Thoracic aorta (tissue), 2 donors: ENCODE results near the gene P4HA2. TPM values are rescaled to one million over a fixed set of nuclear protein-coding genes. Genes with fewer than 3 reads are reported as not detected.
A peak's percentile ranks its signal among the peaks of the same experiment; 100 is the strongest.

Experiments
- ATAC-seq: fragments of 150-250 bp; one replicate; pipeline ENCODE4 v1.8.0; 2017; ENCODE audit warnings: low read depth; ENCODE audit not compliant: insufficient number of reproducible peaks, low FRiP score
- DNase-seq: peaks from one replicate; pipeline ENCODE4 v3.0.0-alpha.2; 2020; ENCODE audit warnings: low spot score
- H3K27ac ChIP-seq, 2 donors: fragments of 200-600 bp; sonication (generic); 1 replicate in 1 of 2; 2 replicates in 1 of 2; pipeline ENCODE4 v1.5.1; 2016; ENCODE audit warnings: mild to moderate bottlenecking in 2 of 2, moderate library complexity in 2 of 2
- H3K27me3 ChIP-seq: fragments of 200-600 bp; sonication (generic); replicated peaks from 2 replicates; pipeline ENCODE4 v1.6.0; 2016; ENCODE audit warnings: mild to moderate bottlenecking; ENCODE audit not compliant: insufficient read depth
- H3K36me3 ChIP-seq: fragments of 200-600 bp; sonication (generic); one replicate; pipeline ENCODE4 v1.5.1; 2016
- H3K4me1 ChIP-seq, 2 donors: fragments of 200-600 bp; sonication (generic); 1 replicate in 1 of 2; 2 replicates in 1 of 2; pipeline versions ENCODE4 v1.5.1 to v1.6.0; 2016; ENCODE audit warnings: low read depth in 2 of 2, mild to moderate bottlenecking in 1 of 2; ENCODE audit not compliant: control insufficient read depth in 1 of 2
- H3K4me3 ChIP-seq: fragments of 200-600 bp; sonication (generic); 2 replicates; pipeline ENCODE4 v1.5.1; 2016; ENCODE audit warnings: mild to moderate bottlenecking
- H3K9me3 ChIP-seq: fragments of 200-600 bp; sonication (generic); 2 replicates; pipeline ENCODE4 v1.5.1; 2016
- total RNA-seq, 2 donors: library from RNA; depleted of rRNA; stranded (reverse); fragments of >200 nt; gene quantifications; one replicate each; pipeline versions ENCODE4 v1.1.0 to v1.2.3, GENCODE V29; 2016
- TF ChIP-seq, protein P1 (sequence below): fragments of 200-600 bp; sonication (generic); IDR thresholded peaks from one replicate; pipeline ENCODE4 v1.5.1; 2019; ENCODE audit warnings: antibody characterized with exemption

Gene P4HA2
- total RNA-seq, 2 donors from 2014 or later = 31.3 to 47.7 TPM

DNA sequence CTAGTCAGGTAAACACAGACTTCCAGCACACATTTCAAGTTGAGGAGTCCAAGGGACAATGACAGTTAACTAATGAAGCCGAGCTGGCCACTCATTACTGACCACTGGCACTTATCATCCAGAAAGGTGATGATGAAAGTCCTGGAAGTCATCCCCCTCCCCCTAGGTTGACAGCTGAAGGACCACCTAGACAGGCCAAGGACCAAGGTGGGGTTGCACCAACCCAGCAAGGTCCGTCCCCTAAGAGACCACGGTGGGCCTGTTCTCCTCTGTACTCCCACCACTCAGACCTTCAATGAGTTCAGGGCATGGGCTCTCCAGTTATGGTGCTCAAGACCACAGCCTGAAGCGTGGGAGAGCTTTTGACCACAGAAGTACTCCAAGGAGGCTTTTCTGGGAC, 13.2 kb downstream of the P4HA2 start:
- TF ChIP-seq, protein P1, sequence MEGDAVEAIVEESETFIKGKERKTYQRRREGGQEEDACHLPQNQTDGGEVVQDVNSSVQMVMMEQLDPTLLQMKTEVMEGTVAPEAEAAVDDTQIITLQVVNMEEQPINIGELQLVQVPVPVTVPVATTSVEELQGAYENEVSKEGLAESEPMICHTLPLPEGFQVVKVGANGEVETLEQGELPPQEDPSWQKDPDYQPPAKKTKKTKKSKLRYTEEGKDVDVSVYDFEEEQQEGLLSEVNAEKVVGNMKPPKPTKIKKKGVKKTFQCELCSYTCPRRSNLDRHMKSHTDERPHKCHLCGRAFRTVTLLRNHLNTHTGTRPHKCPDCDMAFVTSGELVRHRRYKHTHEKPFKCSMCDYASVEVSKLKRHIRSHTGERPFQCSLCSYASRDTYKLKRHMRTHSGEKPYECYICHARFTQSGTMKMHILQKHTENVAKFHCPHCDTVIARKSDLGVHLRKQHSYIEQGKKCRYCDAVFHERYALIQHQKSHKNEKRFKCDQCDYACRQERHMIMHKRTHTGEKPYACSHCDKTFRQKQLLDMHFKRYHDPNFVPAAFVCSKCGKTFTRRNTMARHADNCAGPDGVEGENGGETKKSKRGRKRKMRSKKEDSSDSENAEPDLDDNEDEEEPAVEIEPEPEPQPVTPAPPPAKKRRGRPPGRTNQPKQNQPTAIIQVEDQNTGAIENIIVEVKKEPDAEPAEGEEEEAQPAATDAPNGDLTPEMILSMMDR = no peak
- Histone ChIP-seq H3K9me3 (no peaks in the 10 kb centered on the region), H3K4me3 (no peak overlapping the region), H3K4me1 (peaks cover 10 to 40% of the 10 kb centered on the region in 2 donors), H3K27ac (peak overlapping the region; percentile 96 to 97), H3K27me3 (no peaks in the 10 kb centered on the region), H3K36me3 (peaks cover 34% of the 10 kb centered on the region)
- ATAC-seq (no peak), DNase-seq (no peak)

DNA sequence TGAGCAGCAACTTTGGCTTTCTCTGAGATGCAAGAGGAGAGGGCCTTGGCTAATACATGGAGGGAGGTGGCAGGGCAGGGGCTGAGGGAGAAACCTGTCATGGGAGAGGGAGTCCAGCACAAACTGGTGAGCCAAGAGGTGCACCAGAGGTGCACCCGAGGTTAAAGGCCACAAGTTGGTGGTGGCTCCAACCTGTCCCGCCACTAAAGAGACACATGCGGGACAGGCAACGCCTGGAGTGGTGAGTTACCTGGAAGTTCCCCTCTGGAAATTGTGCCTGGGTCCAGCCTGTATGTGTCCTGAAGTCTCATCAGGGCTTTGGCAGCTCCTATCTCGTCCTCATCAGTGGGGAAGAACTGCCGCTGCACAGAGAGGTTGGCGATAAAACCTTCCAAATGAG, 14.0 kb downstream of the P4HA2 start:
- H3K27ac ChIP-seq = peak overlapping the region in 1 of 2 donors; percentile 96

DNA sequence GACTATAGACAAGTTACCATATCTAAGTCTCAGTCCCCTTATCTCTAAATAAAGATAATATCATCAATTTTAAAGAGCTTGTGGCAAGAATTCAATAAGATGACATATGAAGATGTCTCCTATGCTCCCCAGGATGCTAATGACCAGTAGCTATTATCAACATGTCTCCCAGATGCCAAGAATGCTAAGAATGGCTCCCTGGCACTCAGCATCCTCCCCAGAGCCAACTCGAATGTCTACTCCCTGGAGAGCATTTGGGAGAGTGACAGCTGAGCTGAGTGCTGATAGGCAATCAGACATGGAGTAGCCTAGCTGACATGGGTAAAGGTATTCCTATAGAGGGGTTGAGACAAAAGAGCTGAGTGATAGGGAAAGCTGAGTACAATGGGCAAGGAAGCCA, 15.9 kb downstream of the P4HA2 start:
- ATAC-seq = no peak
- TF ChIP-seq, protein P1 = no peak

More for the DNA sequence above, 14.0 kb downstream of the P4HA2 start:
- H3K4me1 ChIP-seq = peaks cover 10 to 33% of the 10 kb centered on the region in 2 donors
- no peaks in the 10 kb centered on the region for H3K9me3 ChIP-seq
- TF ChIP-seq, protein P1 = no peak
- DNase-seq (no peak), ATAC-seq (no peak)
- no peaks in the 10 kb centered on the region for H3K27me3 ChIP-seq
- no peak overlapping the region for H3K4me3 ChIP-seq
- H3K36me3 ChIP-seq = peaks cover 40% of the 10 kb centered on the region

DNA sequence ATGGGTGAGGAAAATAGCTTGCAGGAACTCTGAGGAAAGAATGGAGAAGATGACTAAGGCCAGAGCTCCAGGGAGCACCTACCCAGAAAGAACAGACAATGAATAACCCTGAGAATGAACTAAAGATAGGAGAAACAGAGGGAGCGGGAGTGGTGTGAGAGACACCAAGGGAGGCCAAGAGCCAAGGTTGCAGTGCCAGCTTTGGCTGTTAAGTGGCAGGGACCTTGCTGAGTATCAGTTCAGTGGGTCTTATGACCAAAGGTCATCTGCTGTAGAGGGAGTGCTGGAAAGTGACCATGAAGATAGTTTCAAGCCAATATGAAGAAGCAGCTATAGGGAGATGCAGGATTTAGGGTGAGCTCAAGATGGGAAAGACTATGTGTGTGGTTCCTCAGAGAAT, 16.7 kb downstream of the P4HA2 start:
- no peak overlapping the region for H3K27ac ChIP-seq
- TF ChIP-seq, protein P1 = no peak
- H3K4me3 ChIP-seq = no peak overlapping the region
- DNase-seq (no peak), ATAC-seq (no peak)
- H3K9me3 ChIP-seq = no peaks in the 10 kb centered on the region
- H3K4me1 ChIP-seq = peaks cover 18 to 36% of the 10 kb centered on the region in 2 donors
- no peaks in the 10 kb centered on the region for H3K27me3 ChIP-seq
- H3K36me3 ChIP-seq = peaks cover 51% of the 10 kb centered on the region

More for the DNA sequence above, 15.9 kb downstream of the P4HA2 start:
- no peaks in the 10 kb centered on the region for H3K9me3 ChIP-seq
- H3K36me3 ChIP-seq = peaks cover 51% of the 10 kb centered on the region
- no peaks in the 10 kb centered on the region for H3K27me3 ChIP-seq
- no peak for DNase-seq
- peaks cover 11 to 33% of the 10 kb centered on the region in 2 donors for H3K4me1 ChIP-seq
- H3K4me3 ChIP-seq = no peak overlapping the region
- H3K27ac ChIP-seq = no peak overlapping the region

DNA sequence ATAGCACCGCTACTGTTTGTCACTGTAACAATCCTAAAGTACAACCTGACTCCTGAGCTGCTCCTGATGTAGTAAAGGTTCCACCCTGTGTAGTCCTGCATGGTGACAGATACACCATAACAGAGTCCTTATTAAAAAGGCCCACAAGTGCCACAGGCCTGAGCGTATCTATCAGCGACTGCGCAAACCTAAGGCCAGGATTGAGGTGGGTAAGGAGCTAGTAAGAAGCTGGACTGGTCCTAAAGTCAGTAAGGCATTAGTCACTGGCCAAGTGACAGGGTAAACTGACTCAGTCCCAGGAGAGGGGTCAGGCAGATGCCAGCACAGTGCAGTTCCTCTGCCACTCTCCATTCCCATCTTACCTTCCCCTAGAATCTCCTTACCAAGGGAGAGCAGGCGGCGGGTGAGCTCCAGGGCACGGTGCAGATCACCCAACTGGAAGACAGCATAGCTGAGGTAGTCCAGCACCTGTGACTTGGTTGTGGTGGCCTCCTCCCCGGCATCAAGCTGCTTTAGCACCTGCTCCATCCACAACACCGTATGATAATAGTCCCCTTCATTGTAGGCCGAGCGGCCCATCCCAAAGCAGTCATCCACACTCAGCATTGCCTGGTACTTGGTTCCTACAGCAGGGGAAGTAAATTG, 17.6 kb downstream of the P4HA2 start:
- ATAC-seq (no peak), DNase-seq (no peak)
- H3K4me3 ChIP-seq = no peak overlapping the region
- TF ChIP-seq, protein P1 = no peak
- peaks cover 51% of the 10 kb centered on the region for H3K36me3 ChIP-seq
- H3K9me3 ChIP-seq = no peaks in the 10 kb centered on the region
- no peak overlapping the region for H3K27ac ChIP-seq
- peaks cover 17 to 35% of the 10 kb centered on the region in 2 donors for H3K4me1 ChIP-seq
- no peaks in the 10 kb centered on the region for H3K27me3 ChIP-seq
